WI38 (cell line): Measurements from ENCODE around the gene CUL9.

ENCODE experiments used
- H3K4me3 ChIP-seq: 2 replicates; pipeline ENCODE4 v1.5.1; 2011; ENCODE audit warnings: low read depth, mild to moderate bottlenecking, control low read depth, low read length
- CTCF ChIP-seq: IDR thresholded peaks from 2 replicates; pipeline ENCODE4 v1.5.1; 2012; ENCODE audit warnings: low read depth, mild to moderate bottlenecking, control low read depth, low read length

The CUL9 gene

GRCh38 chr6:43213431-43213830 is 31.4 kb downstream of the CUL9 start:
- TF ChIP-seq CTCF, result no peak
- no peak overlapping the region for H3K4me3 ChIP-seq

GRCh38 chr6:43215066-43215465 is 33.1 kb downstream of the CUL9 start:
- H3K4me3 ChIP-seq, result no peak overlapping the region
- no peak for TF ChIP-seq CTCF

GRCh38 chr6:43216200-43216599 is 34.2 kb downstream of the CUL9 start:
- TF ChIP-seq CTCF, result no peak
- H3K4me3 ChIP-seq, result no peak overlapping the region

- no peak overlapping the region for H3K4me3 ChIP-seq
- no peak for TF ChIP-seq CTCF
These were observed 35.4 kb downstream of the CUL9 start for GRCh38 chr6:43217351-43217750.

GRCh38 chr6:43219119-43219518 is 37.1 kb downstream of the CUL9 start:
- H3K4me3 ChIP-seq, result no peak overlapping the region
- no peak for TF ChIP-seq CTCF

GRCh38 chr6:43219814-43220213 is 37.8 kb downstream of the CUL9 start:
- H3K4me3 ChIP-seq, result no peak overlapping the region
- no peak for TF ChIP-seq CTCF

- TF ChIP-seq CTCF, result no peak
These were observed 38.5 kb downstream of the CUL9 start for GRCh38 chr6:43220439-43220951.

More at GRCh38 chr6:43220439-43220951, 38.5 kb downstream of the CUL9 start:
- no peak overlapping the region for H3K4me3 ChIP-seq
